ENCODE results near the gene VPS50. TPM values are rescaled to one million over a fixed set of nuclear protein-coding genes. Genes with fewer than 3 reads are reported as not detected.

Gene VPS50
- total RNA-seq, 1 donor from 2014 or later, result 6.9 TPM

- H3K4me1 ChIP-seq, result no peaks in the 10 kb centered on the region
- H3K4me3 ChIP-seq, result no peak overlapping the region
- H3K27me3 ChIP-seq, result no peaks in the 10 kb centered on the region
- no peak for TF ChIP-seq CTCF (IDR thresholded peaks at IDR 0.05)
- H3K36me3 ChIP-seq, result peaks cover 12 to 22% of the 10 kb centered on the region in 2 donors
- DNase-seq (ENCODE audit: low spot score in 2 of 2), result no peak
- intact Hi-C loops (cut with DNase I), result no loop called here
- no peaks in the 10 kb centered on the region for H3K9me3 ChIP-seq
- no peak overlapping the region for H3K27ac ChIP-seq
Observed at GRCh38 chr7:93354815-93355214, 122.6 kb downstream of the VPS50 start.

- TF ChIP-seq CTCF (IDR thresholded peaks at IDR 0.05), result no peak
- Histone ChIP-seq H3K4me3 (no peak overlapping the region), H3K9me3 (no peaks in the 10 kb centered on the region), H3K36me3 (peaks cover 12 to 14% of the 10 kb centered on the region in 2 donors), H3K27ac (no peak overlapping the region), H3K27me3 (no peaks in the 10 kb centered on the region), H3K4me1 (no peaks in the 10 kb centered on the region)
- DNase-seq (ENCODE audit: low spot score in 2 of 2), result no peak
- intact Hi-C loops (cut with DNase I), result no loop called here
Observed at GRCh38 chr7:93359520-93360198, 127.5 kb downstream of the VPS50 start.

GRCh38 chr7:93361853-93362252 is 129.7 kb downstream of the VPS50 start:
- Histone ChIP-seq H3K4me3 (no peak overlapping the region), H3K27ac (no peak overlapping the region), H3K4me1 (no peaks in the 10 kb centered on the region), H3K9me3 (no peaks in the 10 kb centered on the region), H3K27me3 (no peaks in the 10 kb centered on the region), H3K36me3 (peaks cover 10 to 12% of the 10 kb centered on the region in 2 donors)
- no peak for DNase-seq (ENCODE audit: low spot score in 2 of 2)
- no peak for TF ChIP-seq CTCF (IDR thresholded peaks at IDR 0.05)
- intact Hi-C loops (cut with DNase I), result no loop called here

GRCh38 chr7:93364806-93365205 is 132.6 kb downstream of the VPS50 start:
- H3K9me3 ChIP-seq, result no peaks in the 10 kb centered on the region
- H3K4me3 ChIP-seq, result no peak overlapping the region
- no peaks in the 10 kb centered on the region for H3K36me3 ChIP-seq
- intact Hi-C loops (cut with DNase I), result no loop called here
- H3K27me3 ChIP-seq, result no peaks in the 10 kb centered on the region
- no peak for DNase-seq (ENCODE audit: low spot score in 2 of 2)
- no peak for TF ChIP-seq CTCF (IDR thresholded peaks at IDR 0.05)
- H3K27ac ChIP-seq, result no peak overlapping the region
- no peaks in the 10 kb centered on the region for H3K4me1 ChIP-seq

- Histone ChIP-seq H3K9me3 (no peaks in the 10 kb centered on the region), H3K4me3 (no peak overlapping the region), H3K27me3 (no peaks in the 10 kb centered on the region), H3K36me3 (no peaks in the 10 kb centered on the region), H3K27ac (no peak overlapping the region), H3K4me1 (no peaks in the 10 kb centered on the region)
- no peak for TF ChIP-seq CTCF (IDR thresholded peaks at IDR 0.05)
- no peak for DNase-seq (ENCODE audit: low spot score in 2 of 2)
- intact Hi-C loops (cut with DNase I), result no loop called here
Observed at GRCh38 chr7:93365341-93365740, 133.2 kb downstream of the VPS50 start.

- H3K4me1 ChIP-seq, result no peaks in the 10 kb centered on the region
- H3K9me3 ChIP-seq, result no peaks in the 10 kb centered on the region
- TF ChIP-seq CTCF (IDR thresholded peaks at IDR 0.05), result no peak
- H3K4me3 ChIP-seq, result no peak overlapping the region
- H3K27me3 ChIP-seq, result no peaks in the 10 kb centered on the region
- no peak for DNase-seq (ENCODE audit: low spot score in 2 of 2)
- H3K36me3 ChIP-seq, result no peaks in the 10 kb centered on the region
- intact Hi-C loops (cut with DNase I), result no loop called here
- H3K27ac ChIP-seq, result no peak overlapping the region
Observed at GRCh38 chr7:93366816-93367215, 134.7 kb downstream of the VPS50 start.
